DMS79 treated with DMSO at 0.1 percent for 48 hours (cell line): ENCODE measurements around the gene ANAPC5.
"Not testable (repeated sequence)": the region's sequence is repeated elsewhere in the genome, so short reads cannot be mapped to it uniquely, and the experiment has no call there.

Experiments
- DNase-seq: peaks from one replicate; lab custom pipeline; 2025; lab: John Stamatoyannopoulos, UW

ANAPC5 gene

GRCh38 chr12:121285856-121286255 lies 66.4 kb downstream of the ANAPC5 start:
- DNase-seq: no peak

- DNase-seq: no peak
Measured at GRCh38 chr12:121284551-121285390, 67.4 kb downstream of the ANAPC5 start.

GRCh38 chr12:121283841-121284240 lies 68.4 kb downstream of the ANAPC5 start:
- no peak for DNase-seq

GRCh38 chr12:121283388-121283787 lies 68.8 kb downstream of the ANAPC5 start:
- DNase-seq: no peak

DNA sequence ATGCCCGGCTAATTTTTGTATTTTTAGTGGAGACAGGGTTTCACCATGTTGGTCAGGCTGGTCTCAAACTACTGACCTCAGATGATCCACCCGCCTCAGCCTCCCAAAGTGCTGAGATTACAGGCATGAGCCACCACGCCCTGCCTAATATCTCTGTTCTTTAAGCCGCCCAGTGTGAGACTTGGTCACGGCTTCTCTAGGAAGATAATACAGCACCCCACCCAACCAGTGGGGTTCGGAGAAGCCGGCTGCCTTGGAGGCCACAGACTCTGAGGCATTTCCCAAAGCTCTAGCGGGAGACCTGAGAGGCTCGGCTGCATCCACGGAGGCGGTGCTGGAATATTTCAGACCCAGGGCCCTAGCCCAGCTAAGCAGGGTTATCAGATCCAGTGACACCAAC lies 69.3 kb downstream of the ANAPC5 start:
- not testable (repeated sequence) for DNase-seq

DNA sequence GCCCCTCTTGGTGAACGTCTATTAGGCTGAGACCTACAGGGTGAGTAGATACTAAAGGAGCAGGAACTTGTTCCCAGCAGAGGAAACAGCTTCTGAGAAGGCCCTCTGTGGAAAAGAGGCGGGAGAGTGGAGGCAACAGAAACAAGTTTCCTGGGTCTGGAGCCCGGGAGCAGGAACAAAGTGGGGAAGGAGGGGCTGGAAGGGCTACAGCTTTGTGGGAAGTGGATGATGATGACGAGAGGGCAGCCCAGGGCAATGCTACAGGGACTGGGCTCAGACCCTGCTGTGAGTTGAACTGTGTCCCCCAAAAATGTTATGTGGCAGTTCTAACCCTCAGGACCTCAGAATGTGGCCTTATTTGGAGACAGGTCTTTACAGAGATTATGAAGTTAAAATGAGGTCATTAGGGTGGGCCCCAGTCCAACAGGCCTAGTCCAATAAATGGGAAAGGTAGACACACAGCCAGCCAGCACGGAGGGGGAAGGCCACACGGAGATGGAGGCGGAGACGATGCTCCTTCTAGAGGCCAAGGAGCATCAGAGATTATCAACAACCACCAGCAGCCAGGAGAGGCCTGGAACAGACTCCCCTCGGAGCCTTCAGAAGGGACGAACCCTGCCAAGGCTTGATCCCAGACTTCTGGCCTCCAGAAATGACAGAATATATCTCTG lies 70.0 kb downstream of the ANAPC5 start:
- no peak for DNase-seq

DNA sequence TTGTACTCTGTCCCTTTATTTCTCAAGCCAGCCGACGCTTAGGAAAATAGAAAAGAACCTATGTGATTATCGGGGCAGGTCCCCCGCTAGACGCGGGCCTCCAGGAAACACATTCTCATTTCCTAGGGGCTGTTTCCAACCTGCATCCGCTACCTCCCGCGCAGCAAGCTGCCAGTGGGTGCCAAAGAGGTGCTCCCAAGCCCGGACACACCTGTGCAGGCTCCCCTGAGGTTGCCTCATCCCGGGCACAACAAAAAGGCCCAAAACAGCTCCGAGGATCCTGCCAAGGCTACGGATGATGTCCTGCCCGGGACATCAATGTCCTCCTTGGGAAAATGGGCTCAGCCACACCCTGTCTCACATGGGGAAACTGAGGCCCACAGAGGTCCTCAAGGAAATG lies 71.1 kb downstream of the ANAPC5 start:
- DNase-seq: not testable (repeated sequence)

- DNase-seq: not testable (repeated sequence)
Measured at GRCh38 chr12:121280531-121280930, 71.7 kb downstream of the ANAPC5 start.

DNA sequence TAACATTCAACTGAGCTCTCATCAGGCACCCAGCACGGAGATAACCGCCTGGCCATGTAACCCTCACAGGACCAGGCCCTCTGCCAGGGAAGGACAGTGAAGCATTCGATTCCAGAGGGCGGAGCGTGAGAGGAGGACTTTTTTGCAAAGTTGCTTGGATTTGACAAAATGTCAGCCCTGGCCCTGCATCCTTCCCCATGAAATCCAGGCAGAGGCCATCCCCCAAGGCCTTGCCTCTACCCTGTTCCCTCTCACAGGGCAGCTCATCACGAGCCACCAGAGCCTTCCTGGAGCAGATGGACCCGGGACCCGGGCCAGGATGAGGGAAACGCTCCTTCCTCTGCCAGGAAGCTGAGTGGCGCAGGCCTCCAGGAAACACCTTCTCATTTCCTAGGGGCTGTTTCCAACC lies 72.7 kb downstream of the ANAPC5 start:
- no peak for DNase-seq

DNA sequence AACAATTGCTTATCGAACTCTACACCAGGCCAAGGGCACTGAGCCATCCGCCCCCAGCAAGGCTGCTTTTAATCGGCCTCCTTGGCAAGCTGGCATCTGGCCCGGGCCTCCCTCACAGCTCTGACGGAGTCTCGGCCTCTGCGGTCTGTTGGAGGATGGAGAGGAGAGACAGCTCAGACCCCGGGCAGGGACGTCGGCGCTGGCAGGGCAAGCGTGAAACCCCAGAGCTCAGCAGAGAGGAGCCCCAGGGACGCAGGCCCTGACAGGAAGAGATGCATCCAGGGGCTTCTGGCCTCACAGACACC lies 73.2 kb downstream of the ANAPC5 start:
- DNase-seq: no peak

GRCh38 chr12:121278169-121279070 lies 73.8 kb downstream of the ANAPC5 start:
- no peak for DNase-seq

GRCh38 chr12:121277374-121277759 lies 74.8 kb downstream of the ANAPC5 start:
- no peak for DNase-seq

GRCh38 chr12:121274036-121274763 lies 78.0 kb downstream of the ANAPC5 start:
- DNase-seq: no peak

GRCh38 chr12:121273364-121273896 lies 78.8 kb downstream of the ANAPC5 start:
- DNase-seq: no peak

GRCh38 chr12:121267822-121268221 lies 84.4 kb downstream of the ANAPC5 start:
- no peak for DNase-seq

DNA sequence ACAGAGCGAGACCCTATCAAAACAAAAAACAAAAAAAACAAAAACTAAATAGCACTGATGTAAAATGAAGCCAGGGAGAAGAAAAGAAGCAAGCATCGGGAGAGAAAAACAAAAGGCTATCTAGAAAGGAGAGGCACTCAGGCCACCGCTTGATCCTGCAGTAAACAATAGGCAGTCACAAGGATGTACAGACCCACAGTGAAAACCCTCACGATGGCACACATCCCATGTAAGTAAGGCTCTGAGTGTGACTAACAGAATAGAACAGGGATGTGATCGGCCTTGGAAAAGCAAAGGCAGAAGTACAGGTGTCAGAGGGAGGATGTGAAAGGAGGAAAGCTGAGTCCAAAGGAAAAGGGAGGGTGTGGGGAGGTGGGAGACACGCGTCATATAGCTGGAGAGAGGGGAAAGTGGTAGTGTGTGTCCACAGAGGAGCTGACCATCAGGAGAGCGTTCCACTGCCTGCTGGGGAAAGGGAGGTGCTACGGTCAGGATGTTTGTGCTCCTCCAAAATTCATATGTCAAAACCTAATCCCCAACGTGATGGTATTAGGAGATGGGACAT lies 87.2 kb downstream of the ANAPC5 start:
- DNase-seq: no peak

DNA sequence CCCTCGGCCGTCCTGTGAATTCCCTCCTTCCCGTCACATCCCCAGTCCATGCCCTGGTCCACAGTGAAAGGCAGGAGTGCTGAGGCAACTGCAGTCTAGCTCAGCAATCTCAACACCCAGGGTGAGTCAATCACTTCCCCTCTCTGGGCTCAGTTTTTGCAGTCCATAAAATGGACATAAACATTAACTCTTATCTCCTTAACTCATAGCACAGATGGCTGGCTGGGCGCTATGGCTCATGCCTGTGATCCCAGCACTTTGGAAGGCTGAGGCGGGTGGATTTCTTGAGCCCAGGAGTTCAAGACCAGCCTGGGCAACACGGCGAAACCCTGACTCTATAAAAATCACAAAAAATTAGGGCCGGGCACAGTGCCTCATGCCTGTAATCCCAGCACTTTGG lies 88.1 kb downstream of the ANAPC5 start:
- DNase-seq: no peak

GRCh38 chr12:121263206-121263935 lies 88.8 kb downstream of the ANAPC5 start:
- no peak for DNase-seq

GRCh38 chr12:121261398-121261797 lies 90.8 kb downstream of the ANAPC5 start:
- DNase-seq: no peak

GRCh38 chr12:121260091-121260490 lies 92.1 kb downstream of the ANAPC5 start:
- DNase-seq: no peak

- DNase-seq: no peak
Measured at GRCh38 chr12:121259074-121259473, 93.1 kb downstream of the ANAPC5 start.
